COLO668 (cell line): ENCODE measurements around the gene CNTN4.

Experiments used
- DNase-seq: peaks from one replicate; lab custom pipeline; 2025; ENCODE audit not compliant: unreplicated experiment; lab: John Stamatoyannopoulos, UW

The CNTN4 gene

GRCh38 chr3:2578560-2578959, 479.9 kb downstream of the CNTN4 start:
- no peak for DNase-seq

GRCh38 chr3:2579206-2579605, 480.5 kb downstream of the CNTN4 start:
- DNase-seq, result peak; percentile 14

GRCh38 chr3:2583046-2583445, 484.4 kb downstream of the CNTN4 start:
- no peak for DNase-seq

GRCh38 chr3:2589336-2589969, 490.8 kb downstream of the CNTN4 start:
- no peak for DNase-seq

GRCh38 chr3:2595486-2595885, 496.8 kb downstream of the CNTN4 start:
- DNase-seq, result no peak

- DNase-seq, result no peak
These were observed 498.9 kb downstream of the CNTN4 start for GRCh38 chr3:2597615-2598014.

GRCh38 chr3:2599471-2599870, 500.8 kb downstream of the CNTN4 start:
- no peak for DNase-seq

- DNase-seq, result no peak
These were observed 505.1 kb downstream of the CNTN4 start for GRCh38 chr3:2603692-2604289.

- no peak for DNase-seq
These were observed 515.9 kb downstream of the CNTN4 start for GRCh38 chr3:2614578-2614977.

- no peak for DNase-seq
These were observed 516.4 kb downstream of the CNTN4 start for GRCh38 chr3:2615080-2615479.

- DNase-seq, result no peak
These were observed 524.8 kb downstream of the CNTN4 start for GRCh38 chr3:2623436-2623835.

- no peak for DNase-seq
These were observed 529.5 kb downstream of the CNTN4 start for GRCh38 chr3:2628117-2628516.

- no peak for DNase-seq
These were observed 536.8 kb downstream of the CNTN4 start for GRCh38 chr3:2635511-2635910.

- DNase-seq, result no peak
These were observed 544.9 kb downstream of the CNTN4 start for GRCh38 chr3:2643606-2644005.

GRCh38 chr3:2645001-2645400, 546.3 kb downstream of the CNTN4 start:
- no peak for DNase-seq

GRCh38 chr3:2650746-2651145, 552.1 kb downstream of the CNTN4 start:
- DNase-seq, result no peak

- DNase-seq, result no peak
These were observed 553.7 kb downstream of the CNTN4 start for GRCh38 chr3:2652386-2652785.

- no peak for DNase-seq
These were observed 555.0 kb downstream of the CNTN4 start for GRCh38 chr3:2653706-2654105.

GRCh38 chr3:2655229-2655701, 556.6 kb downstream of the CNTN4 start:
- no peak for DNase-seq

GRCh38 chr3:2656806-2657777, 558.4 kb downstream of the CNTN4 start:
- DNase-seq, result no peak

GRCh38 chr3:2657971-2658370, 559.3 kb downstream of the CNTN4 start:
- no peak for DNase-seq

- DNase-seq, result no peak
These were observed 561.2 kb downstream of the CNTN4 start for GRCh38 chr3:2659896-2660295.
